Omental fat pad (tissue), 4 donors: Measurements from ENCODE around the gene ADGRF4. TPM values are rescaled to one million over a fixed set of nuclear protein-coding genes. Genes with fewer than 3 reads are reported as not detected.

Experiments used
- ATAC-seq: fragments of 150-250 bp; one replicate; pipeline ENCODE4 v1.9.1; 2016; ENCODE audit warnings: mild to moderate bottlenecking, moderate library complexity; ENCODE audit not compliant: low FRiP score
- DNase-seq: peaks from one replicate; pipeline ENCODE4 v3.0.0-alpha.2; 2019; ENCODE audit warnings: low spot score
- CTCF ChIP-seq, 3 donors: fragments of 450-650 bp; IDR thresholded peaks; one replicate each; pipeline ENCODE4 v1.5.1; 2016 to 2017; ENCODE audit warnings: antibody characterized with exemption in 3 of 3, mild to moderate bottlenecking in 3 of 3, moderate library complexity in 2 of 3
- total RNA-seq, 4 donors: library from RNA; depleted of rRNA; stranded (reverse); fragments of >200 nt; gene quantifications; one replicate each; pipeline ENCODE4 v1.1.0, GENCODE V29; 2016

Gene ADGRF4
- total RNA-seq, 4 donors from 2014 or later, result 0.19 to 0.48 TPM; not detected in 2

GRCh38 chr6:47661960-47662359 is 36.4 kb upstream of the ADGRF4 start:
- ATAC-seq, result no peak
- no peak for TF ChIP-seq CTCF (IDR thresholded peaks at IDR 0.05)
- DNase-seq, result no peak

DNA sequence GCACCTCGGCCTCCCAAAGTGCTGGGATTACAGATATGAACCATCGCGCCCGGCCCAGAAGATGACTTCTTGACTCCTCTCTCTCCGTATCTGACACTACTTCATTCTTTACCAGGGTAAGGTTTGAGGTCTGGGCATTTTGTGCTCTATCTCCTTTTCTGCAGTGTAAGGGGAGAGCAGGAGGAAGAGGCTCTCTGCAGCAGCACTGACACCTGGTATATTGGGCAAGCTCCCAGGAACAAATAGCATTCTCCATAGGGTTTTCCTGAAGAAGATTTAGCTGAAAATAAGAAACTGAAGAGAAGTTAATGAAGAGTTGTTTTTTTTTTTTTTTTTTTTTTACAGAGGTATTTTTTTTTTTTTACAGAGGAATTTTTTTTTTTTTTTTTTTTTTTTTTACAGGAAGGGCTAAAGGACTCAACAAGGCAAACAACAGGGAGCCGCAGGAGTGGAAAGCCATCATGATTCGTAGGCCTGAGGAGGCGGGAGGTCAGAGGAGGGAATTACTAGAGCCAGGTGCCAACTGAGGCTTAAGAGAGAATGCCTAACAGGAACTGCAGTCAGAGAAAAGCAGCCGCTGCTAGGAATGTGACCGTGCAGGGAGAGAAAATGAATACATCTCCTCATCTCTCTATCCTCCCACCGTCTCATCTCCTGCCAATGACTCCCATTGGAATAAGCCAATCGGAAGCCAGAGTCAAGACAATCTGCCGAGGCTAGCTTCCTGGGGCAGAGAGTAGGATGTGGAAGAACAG is 34.7 kb upstream of the ADGRF4 start:
- no peak for ATAC-seq
- DNase-seq, result no peak
- TF ChIP-seq CTCF (IDR thresholded peaks at IDR 0.05), result no peak

- ATAC-seq (no peak), DNase-seq (no peak)
- TF ChIP-seq CTCF (IDR thresholded peaks at IDR 0.05), result no peak
These were observed 33.3 kb upstream of the ADGRF4 start for GRCh38 chr6:47665112-47665511.

DNA sequence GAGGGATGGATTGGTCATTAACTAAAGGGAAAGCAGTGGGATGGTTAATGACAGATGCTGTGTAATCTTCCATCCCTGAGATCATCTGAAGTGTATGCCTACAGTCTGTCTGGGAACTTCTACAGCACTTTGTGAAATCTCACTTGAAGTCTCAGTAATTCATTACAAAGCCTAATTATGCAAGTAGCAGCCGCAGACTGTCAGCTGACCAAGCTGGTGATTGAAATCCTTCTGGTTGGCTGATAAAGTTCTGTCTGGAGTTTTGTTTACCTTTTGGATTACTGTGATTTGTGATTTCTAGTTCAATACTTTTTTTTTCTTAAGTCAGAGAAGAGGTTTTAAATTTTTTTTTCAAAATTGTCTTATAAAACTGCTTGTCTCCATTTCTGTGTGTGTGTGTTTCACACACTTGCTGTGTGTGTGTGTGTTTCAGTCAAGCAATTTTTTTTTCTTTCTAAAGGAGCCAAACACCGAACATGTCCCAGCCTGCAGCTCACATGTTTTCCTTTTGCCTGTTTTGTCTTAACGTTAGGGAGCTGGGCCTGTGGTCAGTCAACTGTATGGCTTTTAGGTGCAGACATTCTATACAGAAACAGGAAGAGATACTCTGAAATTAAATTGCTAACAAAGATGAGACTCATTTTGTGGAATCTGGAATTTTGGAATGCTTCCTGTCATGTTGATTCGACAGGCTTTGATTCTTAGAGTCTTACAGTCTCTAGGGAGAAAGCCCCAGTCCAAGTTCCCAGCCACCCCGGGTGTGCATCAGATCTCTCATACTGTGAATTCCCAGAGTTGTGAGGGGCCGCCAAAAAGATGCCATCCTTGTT is 28.5 kb upstream of the ADGRF4 start:
- TF ChIP-seq CTCF (IDR thresholded peaks at IDR 0.05), result no peak
- no peak for ATAC-seq
- DNase-seq, result no peak

GRCh38 chr6:47670851-47671250 is 27.5 kb upstream of the ADGRF4 start:
- no peak for DNase-seq
- no peak for ATAC-seq
- TF ChIP-seq CTCF (IDR thresholded peaks at IDR 0.05), result no peak

DNA sequence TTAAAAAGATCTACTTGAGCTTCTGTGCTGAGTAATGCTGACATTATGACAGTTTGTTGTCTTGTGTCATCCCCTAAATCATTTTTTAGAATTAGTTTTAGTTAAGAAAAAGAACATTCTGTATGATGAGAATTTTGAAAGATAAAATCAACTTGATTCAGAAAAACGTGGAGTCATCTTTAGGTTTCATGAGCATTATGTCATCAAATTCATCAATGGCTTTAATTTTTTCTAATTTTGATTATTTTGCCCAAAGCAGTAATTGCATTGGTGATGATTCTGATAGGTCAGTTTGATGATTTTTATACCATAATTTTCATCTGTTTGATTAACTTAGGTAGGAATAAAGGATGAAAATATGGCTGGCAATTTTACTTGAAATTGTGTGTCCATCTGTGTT is 26.6 kb upstream of the ADGRF4 start:
- no peak for DNase-seq
- no peak for TF ChIP-seq CTCF (IDR thresholded peaks at IDR 0.05)
- ATAC-seq, result no peak
